Left cardiac atrium (tissue), 4 donors: ENCODE results near the gene SERINC5. TPM values are rescaled to one million over a fixed set of nuclear protein-coding genes. Genes with fewer than 3 reads are reported as not detected.
"Not testable (repeated sequence)": the region's sequence is repeated elsewhere in the genome, so short reads cannot be mapped to it uniquely, and the experiment has no call there.

Experiments used
- ATAC-seq, 2 donors: fragments of 200-7000 bp; cut with Tn5 transposase; one replicate each; pipeline ENCODE4 v1.9.1; 2020; ENCODE audit warnings: mild to moderate bottlenecking in 2 of 2, moderate library complexity in 2 of 2
- DNase-seq: peaks from one replicate; pipeline ENCODE4 v3.0.0-alpha.2; 2020
- intact Hi-C, 2 donors: fragments of 100-400 bp; cut with DNase I; formaldehyde crosslinking; loops; one replicate each; pipeline versions ENCODE4 v1.14.1 to v1.15.1; 2022 to 2023
- long read RNA-seq: library from polyadenylated mRNA; unstranded; transcript quantifications from one replicate; pipeline ENCODE4 v2.0.0, GENCODE V29; 2021
- total RNA-seq, 2 donors: library from RNA; stranded (reverse); fragmentation: NEBNext Ultra II Directional; extraction: Animal tissue kit (Norgen Biotek cat#: 25700); gene quantifications; one replicate each; pipeline ENCODE4 v1.2.1, GENCODE V29; 2021
- donor health status: DM: no; HTN: yes; CAD: no.
- donor health status: DM: no; HTN: yes; CAD: no; lungs with severe emphysema.
- donor health status: DM: yes; HTN: yes; CAD: no.
- donor health status: Dilated cardiomyopathy.

The SERINC5 gene
- total RNA-seq = 10 to 100 TPM; 14.3 to 14.9 TPM
- long read RNA-seq, full-length matches to known transcripts = 1 of 4 reads
- long read RNA-seq, partial matches to known transcripts = 0 of 4 reads
- long read RNA-seq, other reads (novel, unspliced or antisense) = 3 of 4 reads

- ATAC-seq = peak; percentile 94 to 95
Measured at GRCh38 chr5:80255811-80256712, at the start of gene SERINC5. Gene SERINC5, minus strand, starts transcription at chr5:80256048. Its CDS starts 126 bp downstream, at chr5:80255922.

GRCh38 chr5:80302636-80303035, 46.8 kb upstream of the SERINC5 start:
- ATAC-seq (no peak), DNase-seq (no peak)
- intact Hi-C loops = no loop called here

More at GRCh38 chr5:80255811-80256712, at the start of gene SERINC5:
- intact Hi-C loops = no loop called here
- peak; percentile 90 for DNase-seq

DNA sequence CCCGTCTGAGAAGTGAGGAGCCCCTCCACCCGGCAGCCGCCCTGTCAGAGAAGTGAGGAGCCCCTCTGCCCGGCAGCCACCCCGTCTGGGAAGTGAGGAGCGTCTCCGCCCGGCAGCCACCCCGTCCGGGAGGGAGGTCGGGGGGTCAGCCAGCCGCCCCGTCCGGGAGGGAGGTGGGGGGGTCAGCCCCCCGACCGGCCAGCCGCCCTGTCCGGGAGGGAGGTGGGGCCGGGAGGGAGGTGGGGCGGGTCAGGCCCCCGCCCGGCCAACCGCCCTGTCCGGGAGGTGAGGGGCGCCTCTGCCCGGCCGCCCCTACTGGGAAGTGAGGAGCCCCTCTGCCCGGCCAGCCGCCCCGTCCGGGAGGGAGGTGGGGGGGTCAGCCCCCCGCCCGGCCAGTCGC, 45.5 kb upstream of the SERINC5 start:
- DNase-seq, ATAC-seq, intact Hi-C loops: not testable (repeated sequence)

GRCh38 chr5:80300796-80301195, 44.9 kb upstream of the SERINC5 start:
- ATAC-seq, DNase-seq, intact Hi-C loops: not testable (repeated sequence)

DNA sequence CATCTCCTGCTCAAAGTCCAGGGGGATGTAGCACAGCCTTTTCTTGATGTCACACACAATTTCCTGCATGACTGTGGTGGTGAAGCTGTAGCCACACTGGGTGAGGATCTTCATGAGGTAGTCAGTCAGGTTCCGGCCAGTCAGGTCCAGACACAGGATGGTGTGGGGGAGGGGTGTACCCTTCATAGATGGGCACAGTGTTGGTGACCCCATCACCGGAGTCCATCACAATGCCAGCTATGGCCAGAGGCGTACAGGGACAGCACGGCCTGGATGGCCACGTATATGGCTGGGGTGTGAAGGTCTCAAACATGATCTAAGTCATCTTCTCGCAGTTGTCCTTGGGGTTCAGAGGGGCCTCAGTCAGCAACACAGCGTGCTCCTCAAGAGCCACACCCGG, 44.3 kb upstream of the SERINC5 start:
- intact Hi-C loops = no loop called here
- DNase-seq = no peak

GRCh38 chr5:80299601-80300000, 43.8 kb upstream of the SERINC5 start:
- DNase-seq (no peak), ATAC-seq (no peak)
- intact Hi-C loops = no loop called here

More for the DNA sequence above, 44.3 kb upstream of the SERINC5 start:
- no peak for ATAC-seq

- intact Hi-C loops = no loop called here
- ATAC-seq (no peak), DNase-seq (no peak)
Measured at GRCh38 chr5:80296121-80296520, 40.3 kb upstream of the SERINC5 start.

GRCh38 chr5:80291761-80292160, 35.9 kb upstream of the SERINC5 start:
- ATAC-seq (no peak), DNase-seq (no peak)
- intact Hi-C loops = no loop called here

- intact Hi-C loops = no loop called here
- ATAC-seq = no peak
Measured at GRCh38 chr5:80289320-80289719, 33.5 kb upstream of the SERINC5 start.

DNA sequence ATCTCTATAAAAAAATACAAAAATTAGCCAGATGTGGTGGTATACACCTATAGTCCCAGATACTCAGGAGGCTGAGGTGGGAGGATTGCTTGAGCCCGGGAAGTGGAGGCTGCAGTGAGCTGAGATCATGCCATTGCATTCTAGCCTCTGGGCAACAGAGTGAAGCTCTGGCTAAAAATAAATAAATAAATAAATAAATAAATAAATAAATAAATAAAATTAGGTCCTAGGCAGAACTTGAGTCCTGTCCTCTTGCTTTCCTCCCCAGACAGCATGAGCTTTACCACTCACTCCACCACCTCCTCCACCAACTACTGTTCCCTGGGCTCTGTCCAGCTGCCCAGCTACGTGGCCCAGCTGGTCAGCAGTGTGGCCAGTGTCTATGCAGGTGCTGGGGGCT, 32.3 kb upstream of the SERINC5 start:
- intact Hi-C loops = no loop called here
- no peak for DNase-seq
- no peak for ATAC-seq

More at GRCh38 chr5:80289320-80289719, 33.5 kb upstream of the SERINC5 start:
- no peak for DNase-seq

DNA sequence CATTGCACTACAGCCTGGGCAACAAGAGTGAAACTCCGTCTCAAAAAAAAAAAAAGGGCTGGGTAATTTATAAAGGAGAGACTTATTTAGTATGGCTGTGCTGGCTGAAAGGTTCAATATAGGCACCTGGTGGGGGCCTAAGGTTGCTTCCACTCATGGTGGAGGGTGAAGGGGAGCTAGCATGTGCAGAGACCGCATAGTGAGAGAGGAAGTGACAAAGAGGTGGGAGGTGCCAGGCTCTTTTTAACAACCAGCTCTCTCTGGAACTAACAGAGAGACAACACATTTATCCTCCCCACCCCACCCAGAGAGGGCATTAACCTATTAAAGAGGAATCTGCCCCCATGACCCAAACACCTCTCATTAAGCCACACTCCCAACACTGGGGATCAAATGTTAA, 28.9 kb upstream of the SERINC5 start:
- DNase-seq = no peak
- intact Hi-C loops = no loop called here
- ATAC-seq = no peak

DNA sequence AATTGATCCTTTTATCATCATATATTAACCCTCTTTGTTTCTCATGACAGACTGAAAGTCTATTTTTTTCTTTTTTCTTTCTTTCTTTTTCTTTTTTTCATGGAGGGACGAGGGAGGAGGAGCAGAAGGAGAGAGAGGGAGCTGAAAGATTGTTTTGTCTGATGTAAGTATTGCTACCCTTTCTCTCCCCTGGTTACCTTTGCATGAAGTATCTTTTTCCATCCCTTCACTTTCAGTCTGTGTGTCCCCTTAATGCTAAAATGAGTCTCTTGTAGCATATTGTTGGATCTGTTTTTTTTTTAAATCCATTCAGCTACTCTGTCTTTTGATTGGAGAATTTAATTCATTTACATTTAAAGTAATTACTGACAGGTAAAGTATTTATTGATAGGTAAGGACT, 27.5 kb upstream of the SERINC5 start:
- intact Hi-C loops = no loop called here
- DNase-seq (no peak), ATAC-seq (no peak)

DNA sequence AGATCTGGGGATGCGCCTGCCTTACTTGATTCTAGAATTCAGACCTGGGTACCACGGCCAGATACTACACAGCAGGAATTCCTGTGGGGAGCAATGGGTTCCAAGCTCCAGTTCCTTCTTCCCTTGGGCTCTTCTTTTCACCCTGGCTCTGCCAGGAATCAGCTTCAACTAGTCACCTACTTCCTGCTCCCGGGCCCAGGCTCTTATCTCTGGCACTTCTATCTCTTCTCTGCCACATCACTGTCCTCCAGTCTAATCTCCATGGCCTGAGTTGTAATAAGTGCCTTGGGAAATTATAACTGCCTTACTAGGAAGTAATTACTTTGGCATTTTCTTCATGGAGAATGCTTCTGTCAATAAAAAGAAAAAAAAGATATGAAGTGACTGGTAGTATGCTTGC, 26.2 kb upstream of the SERINC5 start:
- peak; percentile 78 to 86 for ATAC-seq
- DNase-seq = no peak
- intact Hi-C loops = no loop called here

DNA sequence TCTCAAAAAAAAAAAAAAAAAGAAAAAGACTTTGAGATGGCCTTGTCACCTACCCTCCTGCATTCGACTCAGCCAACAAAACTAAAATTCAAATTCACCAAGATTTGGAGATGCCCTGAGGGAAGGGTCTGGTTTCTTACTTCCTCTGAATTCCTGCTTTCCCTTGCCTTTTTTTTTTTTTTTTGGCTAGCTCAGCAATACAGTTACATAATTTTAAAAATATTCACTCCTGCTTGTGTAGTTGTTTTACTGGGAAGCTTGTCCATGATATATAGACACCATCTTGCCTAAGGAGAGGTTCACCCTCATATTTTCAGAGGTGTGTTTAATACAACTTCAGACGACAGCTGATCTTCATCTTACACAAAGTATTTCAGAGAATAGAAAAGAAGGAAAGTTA, 21.3 kb upstream of the SERINC5 start:
- no peak for DNase-seq
- ATAC-seq = no peak
- intact Hi-C loops = loop anchor here (10.0 kb wide), 1 partner anchor 182 kb away; no protein-coding TSS in a partner anchor

- intact Hi-C loops = loop anchor here (10.0 kb wide), 1 partner anchor 181 kb away; no protein-coding TSS in a partner anchor
- no peak for ATAC-seq
- DNase-seq = no peak
Measured at GRCh38 chr5:80276186-80276585, 20.3 kb upstream of the SERINC5 start.

- DNase-seq (no peak), ATAC-seq (no peak)
- intact Hi-C loops = loop anchor here (10.0 kb wide), 1 partner anchor 181 kb away; no protein-coding TSS in a partner anchor
Measured at GRCh38 chr5:80275347-80275746, 19.5 kb upstream of the SERINC5 start.

- DNase-seq = not testable (repeated sequence)
- ATAC-seq = peak in 1 of 2 donors; percentile 45
- intact Hi-C loops = loop anchor here (10.0 kb wide), 1 partner anchor 176 kb away; no protein-coding TSS in a partner anchor
Measured at GRCh38 chr5:80270543-80270942, 14.7 kb upstream of the SERINC5 start.

DNA sequence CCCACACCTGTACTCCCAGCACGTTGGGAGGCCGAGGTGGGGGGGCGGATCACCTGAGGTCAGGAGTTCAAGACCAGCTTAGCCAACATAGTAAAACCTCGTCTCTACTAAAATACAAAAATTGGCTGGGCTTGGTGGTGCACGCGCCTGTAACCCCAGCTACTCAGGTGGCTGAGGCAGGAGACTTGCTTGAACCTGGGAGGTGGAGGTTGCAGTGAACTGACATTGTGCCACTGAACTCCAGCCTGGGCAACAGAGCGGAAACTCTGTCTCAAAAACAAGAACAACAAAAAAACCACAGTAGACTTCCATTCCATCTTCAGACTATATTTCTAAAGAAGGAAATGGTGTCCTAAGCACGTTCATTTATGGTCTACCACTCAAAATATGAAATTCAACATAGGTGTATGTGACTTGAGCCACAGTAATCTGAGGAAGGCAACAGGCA, 14.2 kb upstream of the SERINC5 start:
- ATAC-seq = no peak
- DNase-seq = no peak
- intact Hi-C loops = loop anchor here (10.0 kb wide), 1 partner anchor 175 kb away; no protein-coding TSS in a partner anchor

DNA sequence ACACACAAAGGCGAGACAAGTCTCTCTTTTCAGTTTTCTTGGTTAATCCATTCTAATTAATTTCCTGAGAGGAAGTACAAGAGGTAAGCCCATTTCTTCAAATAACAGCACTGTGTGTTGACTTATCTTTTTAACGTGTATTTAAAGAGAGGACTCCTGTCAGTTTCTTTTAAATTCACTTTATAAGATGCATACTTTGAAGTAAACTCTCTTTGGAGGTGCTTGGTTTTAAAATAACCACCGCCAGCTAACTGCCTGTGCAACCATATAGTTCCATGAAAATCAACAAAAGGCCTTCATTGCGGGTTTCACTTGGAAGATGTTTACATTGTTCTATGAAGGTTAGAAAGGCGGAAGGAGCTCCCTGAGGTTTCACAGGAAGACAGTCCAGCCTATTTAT, 13.1 kb upstream of the SERINC5 start:
- ATAC-seq (no peak), DNase-seq (no peak)
- intact Hi-C loops = no loop called here

- DNase-seq = no peak
- ATAC-seq = no peak
- intact Hi-C loops = no loop called here
Measured at GRCh38 chr5:80266566-80266965, 10.7 kb upstream of the SERINC5 start.
